Hypothalamus (tissue), 51 donors: Measurements from ENCODE around the gene RNU5D-1.

Source experiments
- DNase-seq, 51 donors: peaks; one replicate each; lab custom pipeline; 2025; lab: John Stamatoyannopoulos, UW

RNU5D-1 gene

DNA sequence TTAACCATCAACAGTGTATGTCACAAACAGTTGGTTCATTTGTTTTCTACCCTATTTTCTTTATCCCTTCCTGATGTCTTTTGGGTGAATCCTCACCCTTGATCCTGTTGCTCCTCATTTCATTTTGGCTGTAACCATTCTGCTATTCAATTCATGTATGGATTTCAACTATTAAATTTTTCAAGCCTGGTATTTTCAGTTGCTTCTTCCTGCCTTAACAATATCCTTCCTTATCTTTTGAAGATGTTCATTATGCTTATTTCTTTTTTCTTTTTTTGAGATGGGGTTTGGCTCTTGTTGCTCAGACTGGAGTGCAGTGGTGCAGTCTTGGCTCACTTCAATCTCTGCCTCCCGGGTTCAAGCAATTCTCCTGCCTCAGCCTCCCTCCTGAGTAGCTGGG lies 2.8 kb upstream of the RNU5D-1 start:
- DNase-seq, result no peak

- no peak for DNase-seq
These were observed 2.4 kb upstream of the RNU5D-1 start for GRCh38 chr1:44733365-44733764.

- no peak for DNase-seq
These were observed 5.8 kb downstream of the RNU5D-1 start for GRCh38 chr1:44724955-44725698.

DNA sequence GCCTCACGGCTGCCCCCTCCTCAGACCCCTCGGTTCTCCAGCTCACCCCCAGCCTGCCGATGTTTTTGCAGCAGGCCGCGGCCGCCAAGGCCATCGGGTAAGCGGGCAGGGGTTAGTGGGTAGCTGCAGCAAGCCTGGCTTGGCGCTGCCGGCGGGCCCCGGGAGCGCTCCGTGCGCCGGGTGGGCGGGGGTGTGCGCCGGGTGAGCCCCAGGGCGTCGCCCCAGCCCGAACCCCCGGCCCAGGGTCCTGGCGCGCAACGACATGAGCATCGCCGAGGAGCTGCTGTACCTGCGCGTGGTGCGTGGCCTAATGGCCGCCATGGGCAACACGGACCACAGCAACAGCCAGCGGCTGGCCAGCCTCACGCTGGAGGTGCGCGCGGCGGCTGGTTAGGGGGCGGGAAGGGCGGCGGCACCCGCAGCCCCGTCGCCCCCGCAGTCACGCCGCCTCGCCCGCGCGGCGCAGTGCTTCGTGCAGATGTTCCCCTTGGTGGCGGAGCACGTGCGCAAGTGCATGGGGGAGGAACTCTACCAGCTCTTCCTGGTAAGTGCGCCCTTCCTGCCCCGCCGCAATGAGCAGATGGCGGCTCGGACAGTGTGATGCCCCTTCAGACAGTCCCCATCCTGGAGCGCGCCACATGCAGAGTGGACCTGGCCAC lies 6.5 kb downstream of the RNU5D-1 start:
- DNase-seq, result no peak

DNA sequence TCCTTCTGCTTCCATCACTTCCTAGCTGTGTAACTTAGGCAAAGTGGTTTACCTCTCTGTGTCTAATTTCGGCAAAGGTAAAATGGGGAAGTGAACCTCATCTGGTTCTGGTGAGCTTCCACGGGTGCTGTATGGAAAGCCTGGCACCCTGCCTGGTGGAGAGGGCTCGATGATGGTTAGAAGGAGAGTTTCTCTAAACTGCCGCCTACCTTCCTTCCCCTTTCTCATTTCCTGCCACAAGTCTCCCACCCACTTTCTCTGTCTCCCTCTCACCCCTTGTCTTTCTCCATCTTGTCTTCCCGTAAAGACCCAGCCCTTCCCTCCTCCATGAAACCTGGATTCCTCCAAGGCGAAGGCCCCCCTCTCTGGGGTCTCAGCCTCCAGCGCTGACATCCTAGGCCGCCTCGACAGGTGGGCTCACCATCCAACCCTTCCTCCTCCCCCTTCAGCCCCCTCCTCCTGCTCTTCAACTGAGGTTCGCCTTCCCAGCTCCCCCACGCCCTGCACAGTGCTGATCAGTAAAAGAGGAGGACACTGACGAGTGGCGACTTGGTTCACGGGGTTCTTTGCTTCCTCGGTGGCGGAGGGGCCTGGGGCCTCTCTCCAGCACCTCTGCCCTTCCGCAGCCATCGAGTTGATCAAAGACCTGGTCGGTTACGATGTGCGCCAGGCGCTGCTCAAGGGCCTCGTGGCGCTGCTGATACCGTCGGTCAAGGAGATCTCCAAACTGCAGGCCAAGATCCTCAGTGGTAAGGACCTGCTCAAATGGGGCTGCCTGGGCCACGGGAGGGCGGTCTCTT lies 7.3 kb downstream of the RNU5D-1 start:
- peak in 2 of 51 donors; percentile 3 to 9 for DNase-seq

DNA sequence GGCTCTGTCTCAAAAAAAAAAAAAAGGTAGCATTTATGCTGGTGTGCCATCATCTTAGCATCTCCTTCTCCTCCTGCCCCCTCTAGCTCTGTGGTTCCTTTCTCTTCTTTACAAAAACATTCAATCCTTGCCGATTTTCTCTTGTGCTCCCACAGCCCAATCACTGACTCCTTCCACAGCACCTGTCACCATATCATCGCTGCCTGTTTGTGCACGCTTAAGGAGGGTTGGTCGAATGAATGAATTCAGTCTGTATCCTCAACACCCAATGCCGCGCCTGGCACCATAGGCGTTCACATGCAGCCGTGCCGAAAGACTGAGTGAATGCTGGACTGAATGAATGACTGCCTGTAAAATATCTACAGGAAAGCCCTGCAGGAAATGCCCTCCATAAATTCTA lies 7.9 kb downstream of the RNU5D-1 start:
- DNase-seq, result no peak

- DNase-seq, result peak in 8 of 51 donors; percentile 6 to 43 (median 16)
These were observed 9.2 kb downstream of the RNU5D-1 start for GRCh38 chr1:44721485-44722361.

GRCh38 chr1:44720281-44720680 lies 10.7 kb downstream of the RNU5D-1 start:
- DNase-seq, result no peak

DNA sequence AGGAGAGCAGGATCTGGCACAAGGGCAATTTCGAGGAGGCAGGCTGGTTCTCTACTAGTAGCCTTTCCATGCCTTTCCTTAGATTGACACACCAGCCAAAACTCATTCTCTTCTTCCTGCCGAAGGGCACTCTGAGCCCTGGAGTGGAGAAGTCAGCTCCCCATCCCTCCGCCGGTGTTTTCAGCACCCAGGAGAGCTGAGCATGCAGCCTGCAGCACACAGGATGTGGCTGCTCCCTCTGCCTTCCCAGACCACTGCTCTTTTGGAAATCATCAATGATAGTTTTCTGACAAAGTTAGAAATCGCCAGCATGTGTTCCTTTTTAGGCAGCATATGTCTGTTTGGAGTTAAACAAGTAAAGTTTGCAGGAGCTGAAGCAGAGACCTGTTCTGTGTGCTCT lies 11.7 kb downstream of the RNU5D-1 start:
- no peak for DNase-seq

- no peak for DNase-seq
These were observed 12.9 kb downstream of the RNU5D-1 start for GRCh38 chr1:44718091-44718490.

DNA sequence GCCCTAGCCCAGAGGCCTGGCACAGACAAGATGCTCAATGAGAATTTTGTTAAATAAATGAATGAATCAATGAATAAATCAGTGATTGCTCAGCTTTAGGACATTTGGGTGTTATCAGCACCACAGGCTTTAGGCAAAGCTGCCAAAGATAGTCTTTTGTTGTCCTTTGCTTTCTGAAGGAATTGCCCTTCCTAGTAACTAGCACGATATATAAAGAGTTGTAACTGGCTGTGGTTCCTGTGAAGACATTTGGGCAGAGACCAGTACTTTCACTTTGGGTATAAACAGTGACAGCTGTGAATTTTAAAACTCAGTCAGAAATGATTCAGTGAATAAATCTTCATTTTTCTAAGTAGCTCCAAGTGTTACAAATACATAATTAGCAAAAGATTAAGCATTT lies 13.3 kb downstream of the RNU5D-1 start:
- no peak for DNase-seq

DNA sequence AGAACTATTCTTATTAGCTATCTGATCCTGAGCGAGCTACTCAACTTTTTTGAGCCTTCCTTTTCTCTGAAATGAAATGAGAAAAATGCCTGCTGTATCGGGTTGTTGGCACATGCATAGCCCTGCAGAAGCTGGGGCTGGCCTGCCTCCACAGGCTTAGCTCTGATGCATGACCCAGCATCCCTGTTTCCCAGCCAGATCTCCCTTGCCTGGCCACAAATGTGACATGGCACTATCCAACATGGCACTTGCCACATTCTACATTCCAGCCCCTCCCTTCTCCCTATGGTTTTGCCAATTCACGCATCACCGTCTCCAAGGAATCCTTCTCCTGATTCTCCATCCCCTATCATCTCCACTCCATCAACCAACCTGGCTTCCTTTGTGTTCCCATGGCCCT lies 13.8 kb downstream of the RNU5D-1 start:
- DNase-seq, result no peak

DNA sequence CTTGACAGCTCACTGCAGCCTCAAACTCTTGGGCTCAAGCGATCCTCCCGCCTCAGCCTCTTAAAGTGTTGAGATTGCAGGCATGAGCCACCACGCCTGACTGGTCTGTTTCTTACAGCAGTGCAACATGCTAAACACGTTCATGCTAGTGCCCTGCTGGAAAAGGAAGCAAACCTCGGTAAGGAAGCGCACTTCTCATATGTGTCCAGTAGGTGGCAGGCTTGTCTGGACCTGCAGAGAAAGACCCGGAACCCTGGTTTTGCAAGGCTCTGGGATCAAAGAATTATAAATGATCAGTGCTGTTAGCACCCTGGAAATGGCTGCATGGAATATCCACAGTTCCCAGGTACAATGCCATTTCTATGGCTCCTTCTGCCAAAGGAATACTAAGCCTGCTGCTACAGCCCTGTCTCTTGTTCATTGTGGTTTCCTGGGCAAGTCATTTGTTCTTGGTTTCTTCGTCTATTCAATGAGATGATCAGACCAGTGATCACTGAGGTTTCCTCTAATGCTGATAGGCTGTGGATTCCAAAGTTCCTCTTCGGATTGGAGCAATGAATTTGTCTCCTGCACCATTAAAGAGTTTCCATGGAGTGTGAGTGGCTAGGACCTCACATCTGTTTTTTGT lies 15.9 kb downstream of the RNU5D-1 start:
- DNase-seq, result peak in 43 of 51 donors; percentile 4 to 74 (median 32)

DNA sequence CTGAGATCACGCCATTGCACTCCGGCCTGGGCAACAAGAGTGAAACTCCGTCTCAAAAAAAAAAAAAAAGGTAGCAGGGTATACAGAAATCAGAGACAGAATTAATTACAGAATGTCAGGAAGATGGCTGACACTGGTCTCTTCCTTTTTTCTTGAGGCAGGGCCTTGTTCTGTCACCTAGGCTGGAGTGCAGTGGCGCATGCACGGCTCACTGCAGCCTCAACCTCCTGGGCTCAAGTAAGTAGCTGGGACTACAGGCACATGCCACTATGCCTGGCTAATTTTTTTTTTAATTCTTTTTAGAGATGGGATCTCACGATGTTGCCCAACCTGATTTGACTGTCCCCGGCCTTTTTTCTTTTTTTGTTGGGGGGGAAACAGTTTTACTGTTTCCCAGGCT lies 16.4 kb downstream of the RNU5D-1 start:
- DNase-seq, result no peak

GRCh38 chr1:44713321-44713781 lies 17.6 kb downstream of the RNU5D-1 start:
- no peak for DNase-seq

- peak in 6 of 51 donors; percentile 7 to 21 (median 14) for DNase-seq
These were observed 22.8 kb downstream of the RNU5D-1 start for GRCh38 chr1:44707959-44708831.

DNA sequence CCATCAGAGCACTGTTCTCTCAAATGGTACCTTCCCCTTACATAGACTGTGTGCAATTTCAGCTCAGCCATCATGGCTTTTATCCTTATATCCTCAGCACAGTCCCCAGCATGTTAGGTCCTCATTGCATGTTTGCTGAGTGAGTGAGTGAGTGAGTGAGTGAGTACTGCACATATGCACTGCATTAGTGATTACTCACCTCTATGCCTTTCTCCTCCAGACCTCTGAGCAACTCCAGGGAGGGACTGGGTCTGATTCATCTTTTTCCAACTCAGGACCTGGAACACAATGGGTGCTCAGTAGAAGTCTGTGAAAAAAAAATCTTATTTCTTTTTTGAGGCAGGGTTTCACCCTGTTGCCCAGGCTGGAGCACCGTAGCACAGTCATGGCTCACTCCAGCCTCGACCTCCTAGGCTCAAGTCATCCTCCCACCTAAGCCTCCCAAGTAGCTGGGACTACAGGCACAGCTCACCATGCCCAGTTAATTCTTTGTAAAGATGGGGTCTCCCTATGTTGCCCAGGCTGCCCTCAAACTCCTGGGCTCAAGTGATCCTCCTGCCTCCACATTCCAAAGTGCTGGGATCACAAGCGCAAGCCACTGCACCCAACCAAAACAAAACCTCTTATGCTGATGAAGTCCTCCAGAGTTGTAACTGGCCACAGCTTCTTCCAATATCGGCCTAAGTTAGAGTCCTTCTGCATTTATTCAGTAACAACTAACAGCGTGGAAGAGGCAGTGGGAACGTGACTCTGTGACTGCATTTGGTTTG lies 23.7 kb downstream of the RNU5D-1 start:
- no peak for DNase-seq

DNA sequence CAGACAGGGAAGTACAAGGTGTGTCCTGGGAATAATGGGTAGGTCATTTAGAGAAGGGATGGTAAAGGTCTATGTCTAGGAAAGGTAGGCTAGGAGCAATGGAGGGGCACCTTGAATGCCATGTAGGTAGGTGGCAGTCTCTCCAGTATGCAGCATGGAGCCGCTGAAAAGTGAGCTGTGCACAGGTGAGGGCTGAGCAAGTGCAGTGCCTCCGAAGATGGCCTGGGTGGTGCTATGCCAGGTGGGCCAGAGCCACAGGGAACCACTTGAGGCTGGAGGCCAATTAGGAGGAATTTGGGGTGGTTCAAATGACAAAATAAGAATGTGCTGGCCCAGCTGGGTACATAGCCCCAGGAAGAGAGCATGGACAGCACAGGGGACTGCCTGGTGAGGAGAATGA lies 25.0 kb downstream of the RNU5D-1 start:
- DNase-seq, result no peak
